A549 (cell line): ENCODE results near the gene DENND6B. TPM values are rescaled to one million over a fixed set of nuclear protein-coding genes. Genes with fewer than 3 reads are reported as not detected.

ENCODE experiments used
- ATAC-seq, 2 experiments: fragments of 200-7000 bp in 1 of 2; fragments of >200 bp in 1 of 2; cut with Nextera tagmentation in 1 of 2; cut with Tn5 transposase in 1 of 2; 3 replicates each; pipeline versions ENCODE4 v1.8.0 to v1.9.1; 2018 to 2020; ENCODE audit warnings: mild to moderate bottlenecking in 1 of 2, moderate library complexity in 1 of 2
- CTCF ChIA-PET: fragments of 300-600 bp; sonication (Branson Sonifier 250); formaldehyde crosslinking; extraction: SDS; loops from one replicate; lab custom pipeline; 2021; ENCODE audit warnings: antibody characterized with exemption, inconsistent platforms; lab: Yijun Ruan, JAX
- POLR2A ChIA-PET: fragments of 350-600 bp; formaldehyde crosslinking; extraction: SDS; loops from one replicate; lab custom pipeline; 2021; ENCODE audit warnings: antibody characterized with exemption, inconsistent platforms; lab: Yijun Ruan, JAX
- DNase-seq, 2 experiments: peaks; one replicate each; pipeline versions ENCODE4 v3.0.0 to v3.0.0-alpha.2; 2011 to 2016; ENCODE audit warnings: low read depth in 1 of 2, low spot score in 1 of 2
- FAIRE-seq: peaks from 2 replicates; lab custom pipeline; 2011; peaks lifted over from hg19 to GRCh38; lab: Jason Lieb, UNC
- H3K27ac ChIP-seq, 2 experiments: fragments of >200 bp; sonication (Bioruptor Twin); formaldehyde crosslinking; 3 replicates each; pipeline ENCODE4 v1.5.1; 2016 to 2017
- H3K4me1 ChIP-seq: fragments of >200 bp; sonication (Bioruptor Twin); formaldehyde crosslinking; 3 replicates; pipeline ENCODE4 v1.6.1; 2016
- H3K4me2 ChIP-seq: fragments of >200 bp; sonication (Bioruptor Twin); formaldehyde crosslinking; 3 replicates; pipeline ENCODE4 v1.6.1; 2016
- H3K4me3 ChIP-seq: fragments of >200 bp; sonication (Bioruptor Twin); formaldehyde crosslinking; 3 replicates; pipeline ENCODE4 v1.5.1; 2016
- H3K9me3 ChIP-seq: fragments of >200 bp; sonication (Bioruptor Twin); formaldehyde crosslinking; 3 replicates; pipeline ENCODE4 v1.6.1; 2016
- CBX2 ChIP-seq: fragments of 200-600 bp; sonication (generic); IDR thresholded peaks from 2 replicates; pipeline ENCODE4 v1.6.1; 2016; ENCODE audit warnings: low read depth, mild to moderate bottlenecking, borderline replicate concordance
- CEBPB ChIP-seq, 2 experiments: fragments of >200 bp in 1 of 2; sonication (Bioruptor Twin) in 1 of 2; formaldehyde crosslinking in 1 of 2; IDR thresholded peaks; 2 replicates each; pipeline ENCODE4 v1.6.1; 2012 to 2016
- CHD4 ChIP-seq: fragments of 200-600 bp; sonication (generic); IDR thresholded peaks from 2 replicates; pipeline ENCODE4 v1.6.1; 2016; ENCODE audit warnings: antibody characterized with exemption, mild to moderate bottlenecking, borderline replicate concordance
- EHF ChIP-seq: fragments of 250-450 bp; sonication (Bioruptor Pico); IDR thresholded peaks from 2 replicates; pipeline ENCODE4 v1.5.0; 2020; ENCODE audit warnings: mild to moderate bottlenecking
- EP300 ChIP-seq, 2 experiments: fragments of >200 bp; sonication (Bioruptor Twin); formaldehyde crosslinking; IDR thresholded peaks; 2 replicates in 1 of 2; 3 replicates in 1 of 2; pipeline ENCODE4 v1.6.1; 2016 to 2017
- ESRRA ChIP-seq: fragments of 150-350 bp; IDR thresholded peaks from 2 replicates; pipeline ENCODE4 v1.6.1; 2014; ENCODE audit warnings: mild to moderate bottlenecking, low read length, borderline replicate concordance
- FOXS1 ChIP-seq: fragments of 250-450 bp; sonication (Bioruptor Pico); IDR thresholded peaks from 2 replicates; pipeline ENCODE4 v1.5.0; 2020; ENCODE audit warnings: mild to moderate bottlenecking, moderate library complexity
- HDAC2 ChIP-seq: fragments of 200-600 bp; sonication (generic); IDR thresholded peaks from 2 replicates; pipeline ENCODE4 v1.6.1; 2016
- HOXB13 ChIP-seq: fragments of 250-450 bp; sonication (Bioruptor Pico); IDR thresholded peaks from 2 replicates; pipeline ENCODE4 v1.5.0; 2020; ENCODE audit warnings: low read depth, mild to moderate bottlenecking, moderate library complexity
- JUNB ChIP-seq: fragments of >200 bp; sonication (Bioruptor Twin); formaldehyde crosslinking; IDR thresholded peaks from 2 replicates; pipeline ENCODE4 v1.6.1; 2016
- KDM1A ChIP-seq: fragments of 200-600 bp; sonication (generic); IDR thresholded peaks from 2 replicates; pipeline ENCODE4 v1.6.1; 2016; ENCODE audit warnings: low read depth, mild to moderate bottlenecking
- KDM5A ChIP-seq: fragments of 200-600 bp; sonication (generic); IDR thresholded peaks from 2 replicates; pipeline ENCODE4 v1.6.1; 2016; ENCODE audit warnings: antibody characterized with exemption, mild to moderate bottlenecking
- NFE2L2 ChIP-seq: fragments of 150-350 bp; conservative IDR thresholded peaks from 2 replicates; pipeline ENCODE4 v1.6.1; 2014; ENCODE audit warnings: low read length
- NPAS2 ChIP-seq: fragments of 250-450 bp; sonication (Bioruptor Pico); IDR thresholded peaks from 2 replicates; pipeline ENCODE4 v1.8.0; 2022; ENCODE audit warnings: mild to moderate bottlenecking, moderate library complexity, borderline replicate concordance
- NR3C1 ChIP-seq: fragments of >200 bp; sonication (Bioruptor Twin); formaldehyde crosslinking; IDR thresholded peaks from 3 replicates; pipeline ENCODE4 v1.6.1; 2017
- PHF8 ChIP-seq: fragments of 200-600 bp; sonication (generic); IDR thresholded peaks from 2 replicates; pipeline ENCODE4 v1.6.1; 2016; ENCODE audit warnings: low read depth, mild to moderate bottlenecking, antibody characterized with exemption, moderate library complexity, borderline replicate concordance
- POLR2AphosphoS2 ChIP-seq: conservative IDR thresholded peaks from 2 replicates; pipeline ENCODE4 v1.6.1; 2012; ENCODE audit warnings: low read length, improper control_type of control experiment, inconsistent platforms
- RAD21 ChIP-seq, 2 experiments: fragments of >200 bp in 1 of 2; sonication (Bioruptor Twin) in 1 of 2; formaldehyde crosslinking in 1 of 2; IDR thresholded peaks in 1 of 2; conservative IDR thresholded peaks in 1 of 2; 2 replicates in 1 of 2; 3 replicates in 1 of 2; pipeline ENCODE4 v1.6.1; 2012 to 2018; ENCODE audit warnings: inconsistent platforms in 1 of 2
- RARB ChIP-seq: fragments of 250-450 bp; sonication (Bioruptor Pico); IDR thresholded peaks from 2 replicates; pipeline ENCODE4 v1.8.0; 2021; ENCODE audit warnings: mild to moderate bottlenecking, moderate library complexity
- RFX5 ChIP-seq: fragments of 450-650 bp; IDR thresholded peaks from 2 replicates; pipeline ENCODE4 v1.7.1; 2014; ENCODE audit warnings: antibody characterized with exemption, mild to moderate bottlenecking, moderate library complexity
- ZFP36 ChIP-seq: fragments of 450-650 bp; IDR thresholded peaks from 2 replicates; pipeline ENCODE4 v1.6.1; 2014; ENCODE audit warnings: borderline replicate concordance; ENCODE audit not compliant: partially characterized antibody
- ZNF302 ChIP-seq: fragments of 250-450 bp; sonication (Bioruptor Pico); IDR thresholded peaks from 2 replicates; pipeline ENCODE4 v1.9.0; 2021; ENCODE audit warnings: inconsistent platforms, mild to moderate bottlenecking, moderate library complexity
- WGBS: methylation state at CpG from one replicate; pipeline ENCODE4 v1.1.6; 2017; ENCODE audit errors: missing lambda C conversion rate; 5-methylcytosine and 5-hydroxymethylcytosine counted together
- polyA plus RNA-seq, 4 experiments: library from polyadenylated mRNA; depleted of rRNA in 3 of 4; stranded (reverse); fragments of >200 nt; fragmentation: RNase III in 1 of 4; extraction: RNeasy Plus Mini Kit Qiagen cat#74134 plus additional on column Dnase treatment in 1 of 4; gene quantifications; 2 replicates in 3 of 4; 3 replicates in 1 of 4; pipeline ENCODE4 v1.2.3, GENCODE V29; 2011 to 2017
- TF ChIP-seq, protein P1 (sequence below): fragments of >200 bp; sonication (Bioruptor Twin); formaldehyde crosslinking; IDR thresholded peaks from 3 replicates; pipeline ENCODE4 v1.6.1; 2016
- TF ChIP-seq, protein P2 (sequence below): fragments of >200 bp; sonication (Bioruptor Twin); formaldehyde crosslinking; IDR thresholded peaks from 2 replicates; pipeline ENCODE4 v1.6.1; 2016
- TF ChIP-seq, protein P3 (sequence below): fragments of 250-450 bp; sonication (Bioruptor Pico); IDR thresholded peaks from 2 replicates; pipeline ENCODE4 v1.5.0; 2021; ENCODE audit warnings: mild to moderate bottlenecking, moderate library complexity, borderline replicate concordance
- TF ChIP-seq, protein P4 (sequence below): fragments of >200 bp; sonication (Bioruptor Twin); formaldehyde crosslinking; IDR thresholded peaks from 3 replicates; pipeline ENCODE4 v1.5.1; 2016
- TF ChIP-seq, protein P5 (sequence below): fragments of 250-450 bp; sonication (Bioruptor Pico); IDR thresholded peaks from 2 replicates; pipeline ENCODE4 v1.5.0; 2020; ENCODE audit warnings: low read depth, mild to moderate bottlenecking, moderate library complexity
- TF ChIP-seq, protein P6 (sequence below): IDR thresholded peaks from 2 replicates; pipeline ENCODE4 v1.6.1; 2012; ENCODE audit warnings: low read depth, borderline replicate concordance

DENND6B gene
- polyA plus RNA-seq, 2 of the 4 experiments (the other 2 are of a cell fraction), result 1.6 to 1.9 TPM

DNA sequence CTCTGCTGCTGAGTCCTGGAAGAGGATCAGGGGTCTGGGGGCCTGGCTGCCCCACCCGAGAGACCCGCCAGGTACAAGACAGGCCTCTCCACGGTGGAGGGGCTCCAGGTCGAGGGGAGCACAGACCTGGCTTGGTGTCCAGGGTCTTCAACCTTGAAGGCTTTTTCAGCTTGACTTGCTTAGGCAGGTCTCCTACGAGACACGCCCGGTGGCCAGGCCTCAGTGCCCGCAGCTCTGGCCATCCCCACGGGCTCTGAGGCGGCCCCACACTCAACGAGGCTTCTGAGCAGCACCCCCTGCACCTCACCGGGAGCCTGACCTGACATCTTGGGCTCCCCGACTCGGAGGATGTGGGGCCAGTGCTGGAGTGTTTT lies 12.7 kb downstream of the DENND6B start:
- no peaks in the 10 kb centered on the region for H3K9me3 ChIP-seq
- TF ChIP-seq, protein P1, sequence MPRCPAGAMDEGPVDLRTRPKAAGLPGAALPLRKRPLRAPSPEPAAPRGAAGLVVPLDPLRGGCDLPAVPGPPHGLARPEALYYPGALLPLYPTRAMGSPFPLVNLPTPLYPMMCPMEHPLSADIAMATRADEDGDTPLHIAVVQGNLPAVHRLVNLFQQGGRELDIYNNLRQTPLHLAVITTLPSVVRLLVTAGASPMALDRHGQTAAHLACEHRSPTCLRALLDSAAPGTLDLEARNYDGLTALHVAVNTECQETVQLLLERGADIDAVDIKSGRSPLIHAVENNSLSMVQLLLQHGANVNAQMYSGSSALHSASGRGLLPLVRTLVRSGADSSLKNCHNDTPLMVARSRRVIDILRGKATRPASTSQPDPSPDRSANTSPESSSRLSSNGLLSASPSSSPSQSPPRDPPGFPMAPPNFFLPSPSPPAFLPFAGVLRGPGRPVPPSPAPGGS, result no peak
- no peak for TF ChIP-seq EHF (CRISPR knock-in tag)
- TF ChIP-seq, protein P2, sequence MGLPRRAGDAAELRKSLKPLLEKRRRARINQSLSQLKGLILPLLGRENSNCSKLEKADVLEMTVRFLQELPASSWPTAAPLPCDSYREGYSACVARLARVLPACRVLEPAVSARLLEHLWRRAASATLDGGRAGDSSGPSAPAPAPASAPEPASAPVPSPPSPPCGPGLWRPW, result no peak
- no peak for TF ChIP-seq CBX2
- no peak for TF ChIP-seq EP300 (IDR thresholded peaks at IDR 0.05)
- TF ChIP-seq, protein P3, sequence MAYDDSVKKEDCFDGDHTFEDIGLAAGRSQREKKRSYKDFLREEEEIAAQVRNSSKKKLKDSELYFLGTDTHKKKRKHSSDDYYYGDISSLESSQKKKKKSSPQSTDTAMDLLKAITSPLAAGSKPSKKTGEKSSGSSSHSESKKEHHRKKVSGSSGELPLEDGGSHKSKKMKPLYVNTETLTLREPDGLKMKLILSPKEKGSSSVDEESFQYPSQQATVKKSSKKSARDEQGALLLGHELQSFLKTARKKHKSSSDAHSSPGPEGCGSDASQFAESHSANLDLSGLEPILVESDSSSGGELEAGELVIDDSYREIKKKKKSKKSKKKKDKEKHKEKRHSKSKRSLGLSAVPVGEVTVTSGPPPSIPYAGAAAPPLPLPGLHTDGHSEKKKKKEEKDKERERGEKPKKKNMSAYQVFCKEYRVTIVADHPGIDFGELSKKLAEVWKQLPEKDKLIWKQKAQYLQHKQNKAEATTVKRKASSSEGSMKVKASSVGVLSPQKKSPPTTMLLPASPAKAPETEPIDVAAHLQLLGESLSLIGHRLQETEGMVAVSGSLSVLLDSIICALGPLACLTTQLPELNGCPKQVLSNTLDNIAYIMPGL, result no peak
- no peak for TF ChIP-seq KDM5A
- TF ChIP-seq RARB (CRISPR knock-in tag), result no peak
- TF ChIP-seq NPAS2 (CRISPR knock-in tag), result no peak
- TF ChIP-seq RAD21 (conservative IDR thresholded peaks at IDR 0.05 in 1 of 2, IDR thresholded peaks at IDR 0.05 in 1 of 2), result no peak
- TF ChIP-seq, protein P4, sequence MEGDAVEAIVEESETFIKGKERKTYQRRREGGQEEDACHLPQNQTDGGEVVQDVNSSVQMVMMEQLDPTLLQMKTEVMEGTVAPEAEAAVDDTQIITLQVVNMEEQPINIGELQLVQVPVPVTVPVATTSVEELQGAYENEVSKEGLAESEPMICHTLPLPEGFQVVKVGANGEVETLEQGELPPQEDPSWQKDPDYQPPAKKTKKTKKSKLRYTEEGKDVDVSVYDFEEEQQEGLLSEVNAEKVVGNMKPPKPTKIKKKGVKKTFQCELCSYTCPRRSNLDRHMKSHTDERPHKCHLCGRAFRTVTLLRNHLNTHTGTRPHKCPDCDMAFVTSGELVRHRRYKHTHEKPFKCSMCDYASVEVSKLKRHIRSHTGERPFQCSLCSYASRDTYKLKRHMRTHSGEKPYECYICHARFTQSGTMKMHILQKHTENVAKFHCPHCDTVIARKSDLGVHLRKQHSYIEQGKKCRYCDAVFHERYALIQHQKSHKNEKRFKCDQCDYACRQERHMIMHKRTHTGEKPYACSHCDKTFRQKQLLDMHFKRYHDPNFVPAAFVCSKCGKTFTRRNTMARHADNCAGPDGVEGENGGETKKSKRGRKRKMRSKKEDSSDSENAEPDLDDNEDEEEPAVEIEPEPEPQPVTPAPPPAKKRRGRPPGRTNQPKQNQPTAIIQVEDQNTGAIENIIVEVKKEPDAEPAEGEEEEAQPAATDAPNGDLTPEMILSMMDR, result no peak
- no peak for TF ChIP-seq PHF8
- no peak for TF ChIP-seq ZNF302
- no peak for TF ChIP-seq CEBPB (IDR thresholded peaks at IDR 0.05)
- TF ChIP-seq HOXB13 (CRISPR knock-in tag), result no peak
- TF ChIP-seq FOXS1 (CRISPR knock-in tag), result no peak
- no peak for TF ChIP-seq CHD4
- TF ChIP-seq ZFP36, result no peak
- no peak for TF ChIP-seq NFE2L2
- no peak for TF ChIP-seq KDM1A
- ATAC-seq (peak in 1 of 2 experiments; percentile 4; a peak in 1 of 6 replicates), FAIRE-seq (no peak), DNase-seq (no peak)
- no peak overlapping the region for H3K27ac ChIP-seq
- 50% methylated on average over 5 of the region's 14 CpGs for WGBS
- POLR2A ChIA-PET, result no interaction called here
- H3K4me2 ChIP-seq, result no peak overlapping the region
- no peak overlapping the region for H3K4me3 ChIP-seq
- CTCF ChIA-PET, result interaction anchor here (0.7 to 1.7 kb wide), 4 partner anchors 9 to 52 kb away, joined by 3 to 10 read pairs (median 3); partner anchors contain the start of gene DENND6B
- H3K4me1 ChIP-seq, result 0 out of 3 replicates have a peak, but pooled peaks cover 3% of the 10 kb centered on the region

DNA sequence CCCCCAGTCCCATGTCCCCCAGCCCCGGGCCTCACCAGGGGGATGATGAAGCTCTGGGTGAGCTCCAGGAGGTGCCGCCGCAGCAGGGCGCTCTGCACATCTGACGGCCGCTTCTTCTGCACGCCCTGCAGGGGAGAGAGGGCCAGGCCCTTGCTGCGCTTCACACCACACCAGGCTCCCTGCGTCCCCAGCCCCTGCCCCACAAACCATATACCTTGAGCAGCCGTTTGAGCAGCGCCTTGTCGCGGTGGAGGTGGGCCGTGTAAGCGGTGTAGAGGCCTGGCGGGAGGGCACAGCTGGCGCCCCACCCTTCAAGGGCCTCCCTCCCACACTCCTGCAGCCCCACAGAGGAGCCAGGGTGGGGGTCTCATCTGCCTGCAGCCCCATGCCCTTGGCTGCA lies 13.2 kb downstream of the DENND6B start:
- no peak for FAIRE-seq
- ChIA-PET CTCF (interaction anchor here (0.7 to 1.7 kb wide), 3 partner anchors 13 to 51 kb away, joined by 3 to 10 read pairs (median 3); partner anchors contain the start of gene DENND6B), POLR2A (no interaction called here)
- no peak for DNase-seq
- 88% methylated on average over 9 of the region's 17 CpGs for WGBS
- no peaks in the 10 kb centered on the region for H3K9me3 ChIP-seq
- no peak for ATAC-seq
- H3K27ac ChIP-seq, result no peak overlapping the region
- H3K4me2 ChIP-seq, result no peak overlapping the region
- no peak overlapping the region for H3K4me3 ChIP-seq
- peaks cover 7% of the 10 kb centered on the region; the same call in 2 of the 3 replicates for H3K4me1 ChIP-seq
- TF ChIP-seq, protein P5, sequence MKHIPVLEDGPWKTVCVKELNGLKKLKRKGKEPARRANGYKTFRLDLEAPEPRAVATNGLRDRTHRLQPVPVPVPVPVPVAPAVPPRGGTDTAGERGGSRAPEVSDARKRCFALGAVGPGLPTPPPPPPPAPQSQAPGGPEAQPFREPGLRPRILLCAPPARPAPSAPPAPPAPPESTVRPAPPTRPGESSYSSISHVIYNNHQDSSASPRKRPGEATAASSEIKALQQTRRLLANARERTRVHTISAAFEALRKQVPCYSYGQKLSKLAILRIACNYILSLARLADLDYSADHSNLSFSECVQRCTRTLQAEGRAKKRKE (CRISPR knock-in tag), result no peak
- no peak for TF ChIP-seq HDAC2
- TF ChIP-seq ZFP36, result no peak
- TF ChIP-seq NR3C1, result no peak
- no peak for TF ChIP-seq ESRRA
- TF ChIP-seq CBX2, result no peak
- no peak for TF ChIP-seq JUNB
- TF ChIP-seq, protein P6, sequence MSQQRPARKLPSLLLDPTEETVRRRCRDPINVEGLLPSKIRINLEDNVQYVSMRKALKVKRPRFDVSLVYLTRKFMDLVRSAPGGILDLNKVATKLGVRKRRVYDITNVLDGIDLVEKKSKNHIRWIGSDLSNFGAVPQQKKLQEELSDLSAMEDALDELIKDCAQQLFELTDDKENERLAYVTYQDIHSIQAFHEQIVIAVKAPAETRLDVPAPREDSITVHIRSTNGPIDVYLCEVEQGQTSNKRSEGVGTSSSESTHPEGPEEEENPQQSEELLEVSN, result no peak
- TF ChIP-seq RFX5, result no peak
- no peak for TF ChIP-seq POLR2AphosphoS2
